Liver (tissue), 9 donors: ENCODE measurements around the gene TSHR. TPM values are rescaled to one million over a fixed set of nuclear protein-coding genes. Genes with fewer than 3 reads are reported as not detected.

ENCODE experiments used
- DNase-seq: peaks from one replicate; pipeline ENCODE4 v3.0.0-alpha.2; 2017; ENCODE audit warnings: low spot score
- H3K27ac ChIP-seq, 2 donors: one replicate each; pipeline ENCODE4 v1.7.0; 2013; ENCODE audit warnings: inconsistent platforms in 2 of 2, low read length in 2 of 2, control low read depth in 1 of 2, low read depth in 1 of 2, mild to moderate bottlenecking in 1 of 2
- H3K27me3 ChIP-seq, 4 donors: one replicate each; pipeline versions ENCODE4 v1.6.1 to v1.7.0; 2013; ENCODE audit warnings: low read length in 3 of 4, inconsistent platforms in 1 of 4, mild to moderate bottlenecking in 1 of 4, moderate library complexity in 1 of 4; ENCODE audit not compliant: control insufficient read depth in 4 of 4, insufficient read depth in 4 of 4
- H3K36me3 ChIP-seq, 4 donors: one replicate each; pipeline versions ENCODE4 v1.6.1 to v1.7.0; 2013; ENCODE audit warnings: low read length in 3 of 4, mild to moderate bottlenecking in 3 of 4, low read depth in 1 of 4, moderate library complexity in 1 of 4; ENCODE audit not compliant: control insufficient read depth in 4 of 4, insufficient read depth in 3 of 4
- H3K4me1 ChIP-seq, 4 donors: one replicate each; pipeline versions ENCODE4 v1.6.1 to v1.7.0; 2013; ENCODE audit warnings: low read length in 3 of 4, mild to moderate bottlenecking in 3 of 4, moderate library complexity in 1 of 4; ENCODE audit not compliant: control insufficient read depth in 4 of 4, insufficient read depth in 4 of 4
- H3K4me3 ChIP-seq, 3 donors: one replicate each; pipeline versions ENCODE4 v1.6.1 to v1.7.0; 2013; ENCODE audit warnings: low read length in 3 of 3, control low read depth in 1 of 3, low read depth in 1 of 3, mild to moderate bottlenecking in 1 of 3
- H3K9ac ChIP-seq, 2 donors: one replicate each; pipeline ENCODE4 v1.7.0; 2013; ENCODE audit warnings: low read length in 2 of 2, mild to moderate bottlenecking in 2 of 2, moderate library complexity in 2 of 2, control low read depth in 1 of 2, low read depth in 1 of 2
- H3K9me3 ChIP-seq, 4 donors: one replicate each; pipeline versions ENCODE4 v1.6.1 to v1.7.0; 2013; ENCODE audit warnings: low read length in 3 of 4; ENCODE audit not compliant: control insufficient read depth in 4 of 4
- EGR1 ChIP-seq, 2 donors: IDR thresholded peaks; 2 replicates each; pipeline ENCODE4 v1.6.1; 2016 to 2018; ENCODE audit warnings: antibody characterized with exemption in 2 of 2, low read depth in 2 of 2
- FOXA1 ChIP-seq: IDR thresholded peaks from 2 replicates; pipeline ENCODE4 v1.6.1; 2016; ENCODE audit warnings: antibody characterized with exemption
- FOXA2 ChIP-seq: IDR thresholded peaks from 2 replicates; pipeline ENCODE4 v1.6.1; 2016; ENCODE audit warnings: antibody characterized with exemption
- GABPA ChIP-seq, 2 donors: IDR thresholded peaks in 1 of 2; conservative IDR thresholded peaks in 1 of 2; 2 replicates each; pipeline ENCODE4 v1.6.1; 2016; ENCODE audit warnings: antibody characterized with exemption in 2 of 2, mild to moderate bottlenecking in 1 of 2, moderate library complexity in 1 of 2
- HNF4A ChIP-seq, 2 donors: conservative IDR thresholded peaks; 2 replicates each; pipeline ENCODE4 v1.6.1; 2016; ENCODE audit warnings: antibody characterized with exemption in 2 of 2, mild to moderate bottlenecking in 2 of 2
- HNF4G ChIP-seq: IDR thresholded peaks from 2 replicates; pipeline ENCODE4 v1.6.1; 2016; ENCODE audit warnings: antibody characterized with exemption
- JUND ChIP-seq, 2 donors: IDR thresholded peaks; 2 replicates each; pipeline ENCODE4 v1.6.1; 2016; ENCODE audit warnings: antibody characterized with exemption in 2 of 2
- NR2F2 ChIP-seq: IDR thresholded peaks from 2 replicates; pipeline ENCODE4 v1.6.1; 2016; ENCODE audit warnings: antibody characterized with exemption
- RAD21 ChIP-seq, 2 donors: IDR thresholded peaks; 2 replicates each; pipeline ENCODE4 v1.6.1; 2016; ENCODE audit warnings: antibody characterized with exemption in 2 of 2, mild to moderate bottlenecking in 2 of 2
- RXRA ChIP-seq, 2 donors: IDR thresholded peaks; 2 replicates each; pipeline ENCODE4 v1.6.1; 2017 to 2018; ENCODE audit warnings: antibody characterized with exemption in 2 of 2, mild to moderate bottlenecking in 1 of 2
- SP1 ChIP-seq: IDR thresholded peaks from 2 replicates; pipeline ENCODE4 v1.6.1; 2018; ENCODE audit warnings: antibody characterized with exemption, mild to moderate bottlenecking
- TAF1 ChIP-seq: conservative IDR thresholded peaks from 2 replicates; pipeline ENCODE4 v1.6.1; 2016; ENCODE audit warnings: antibody characterized with exemption, mild to moderate bottlenecking
- YY1 ChIP-seq: IDR thresholded peaks from 2 replicates; pipeline ENCODE4 v1.6.1; 2016; ENCODE audit warnings: antibody characterized with exemption, mild to moderate bottlenecking
- WGBS: extraction: QIAGEN DNeasy Blood & Tissue Kit; methylation state at CpG from one replicate; pipeline ENCODE4 v1.1.7; 2013; 5-methylcytosine and 5-hydroxymethylcytosine counted together
- polyA plus RNA-seq, 2 donors: library from polyadenylated mRNA; stranded (reverse) in 1 of 2; unstranded in 1 of 2; fragments of 200-250 nt in 1 of 2; fragments of >200 nt in 1 of 2; fragmentation: Nextera tagmentation in 1 of 2; extraction: Ambion mirVana in 1 of 2; gene quantifications; one replicate each; pipeline versions ENCODE4 v1.2.1 to v1.2.3, GENCODE V29; 2013 to 2015
- total RNA-seq, 2 donors: library from RNA; depleted of rRNA; stranded (reverse); fragments of >200 nt; gene quantifications; one replicate each; pipeline ENCODE4 v1.2.3, GENCODE V29; 2014
- TF ChIP-seq, protein P1 (sequence below): IDR thresholded peaks from 2 replicates; pipeline ENCODE4 v1.6.1; 2016; ENCODE audit warnings: antibody characterized with exemption
- TF ChIP-seq, protein P2 (sequence below): IDR thresholded peaks from 2 replicates; pipeline ENCODE4 v1.6.1; 2016; ENCODE audit warnings: antibody characterized with exemption, mild to moderate bottlenecking
- TF ChIP-seq, protein P3 (sequence below): fragments of 150-350 bp; IDR thresholded peaks from 2 replicates; pipeline ENCODE4 v1.5.1; 2017; ENCODE audit warnings: improper control_type of control experiment, low read depth, low read length; ENCODE audit not compliant: missing input control
- TF ChIP-seq, protein P4 (sequence below): IDR thresholded peaks from 2 replicates; pipeline ENCODE4 v1.6.1; 2016; ENCODE audit warnings: antibody characterized with exemption
- TF ChIP-seq, protein P5 (sequence below): IDR thresholded peaks from 2 replicates; pipeline ENCODE4 v1.6.1; 2016; ENCODE audit warnings: antibody characterized with exemption
- donor health status: healthy.
- donor health status: healthy.
- donor health status: healthy.
- donor health status: healthy.
- donor health status: healthy.

Gene TSHR
- total and polyA plus RNA-seq, 4 donors = 0.08 to 3.2 TPM; not detected in 2

DNA sequence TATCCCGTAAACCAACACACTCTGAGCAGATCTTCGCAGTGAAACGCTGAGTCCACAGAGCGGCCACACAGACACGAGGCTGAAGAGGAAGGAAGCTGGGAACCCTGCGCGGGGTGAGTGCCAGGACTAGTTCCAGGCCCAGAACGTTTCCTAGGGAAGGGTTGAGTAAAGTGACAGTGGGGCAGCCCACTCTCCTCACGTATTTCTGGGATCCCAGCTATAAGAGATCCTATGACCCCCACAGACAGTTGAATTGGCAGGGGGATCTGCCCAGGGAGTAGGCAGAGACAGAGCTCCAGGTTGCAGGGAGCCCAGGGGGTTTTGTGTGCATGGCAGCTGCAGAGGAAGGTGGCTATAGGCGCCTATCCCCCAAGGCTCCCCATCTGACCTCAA lies 214.3 kb downstream of the TSHR start:
- H3K4me1 ChIP-seq = peaks cover 0 to 18% (median 6%) of the 10 kb centered on the region in 4 donors
- no peaks in the 10 kb centered on the region for H3K9me3 ChIP-seq
- TF ChIP-seq, protein P1, sequence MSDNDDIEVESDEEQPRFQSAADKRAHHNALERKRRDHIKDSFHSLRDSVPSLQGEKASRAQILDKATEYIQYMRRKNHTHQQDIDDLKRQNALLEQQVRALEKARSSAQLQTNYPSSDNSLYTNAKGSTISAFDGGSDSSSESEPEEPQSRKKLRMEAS = peak; percentile 48
- TF ChIP-seq RAD21 (IDR thresholded peaks at IDR 0.05) = peak in 1 of 2 donors; percentile 12
- TF ChIP-seq, protein P2, sequence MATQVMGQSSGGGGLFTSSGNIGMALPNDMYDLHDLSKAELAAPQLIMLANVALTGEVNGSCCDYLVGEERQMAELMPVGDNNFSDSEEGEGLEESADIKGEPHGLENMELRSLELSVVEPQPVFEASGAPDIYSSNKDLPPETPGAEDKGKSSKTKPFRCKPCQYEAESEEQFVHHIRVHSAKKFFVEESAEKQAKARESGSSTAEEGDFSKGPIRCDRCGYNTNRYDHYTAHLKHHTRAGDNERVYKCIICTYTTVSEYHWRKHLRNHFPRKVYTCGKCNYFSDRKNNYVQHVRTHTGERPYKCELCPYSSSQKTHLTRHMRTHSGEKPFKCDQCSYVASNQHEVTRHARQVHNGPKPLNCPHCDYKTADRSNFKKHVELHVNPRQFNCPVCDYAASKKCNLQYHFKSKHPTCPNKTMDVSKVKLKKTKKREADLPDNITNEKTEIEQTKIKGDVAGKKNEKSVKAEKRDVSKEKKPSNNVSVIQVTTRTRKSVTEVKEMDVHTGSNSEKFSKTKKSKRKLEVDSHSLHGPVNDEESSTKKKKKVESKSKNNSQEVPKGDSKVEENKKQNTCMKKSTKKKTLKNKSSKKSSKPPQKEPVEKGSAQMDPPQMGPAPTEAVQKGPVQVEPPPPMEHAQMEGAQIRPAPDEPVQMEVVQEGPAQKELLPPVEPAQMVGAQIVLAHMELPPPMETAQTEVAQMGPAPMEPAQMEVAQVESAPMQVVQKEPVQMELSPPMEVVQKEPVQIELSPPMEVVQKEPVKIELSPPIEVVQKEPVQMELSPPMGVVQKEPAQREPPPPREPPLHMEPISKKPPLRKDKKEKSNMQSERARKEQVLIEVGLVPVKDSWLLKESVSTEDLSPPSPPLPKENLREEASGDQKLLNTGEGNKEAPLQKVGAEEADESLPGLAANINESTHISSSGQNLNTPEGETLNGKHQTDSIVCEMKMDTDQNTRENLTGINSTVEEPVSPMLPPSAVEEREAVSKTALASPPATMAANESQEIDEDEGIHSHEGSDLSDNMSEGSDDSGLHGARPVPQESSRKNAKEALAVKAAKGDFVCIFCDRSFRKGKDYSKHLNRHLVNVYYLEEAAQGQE = no peak
- peak overlapping the region; percentile 59 to 77 (median 71) for H3K4me3 ChIP-seq
- peak overlapping the region; percentile 50 to 79 for H3K9ac ChIP-seq
- peak overlapping the region; percentile 93 to 95 for H3K27ac ChIP-seq
- peak; percentile 50 for DNase-seq
- WGBS = 2% methylated on average over 10 of the region's 10 CpGs
- no peaks in the 10 kb centered on the region for H3K27me3 ChIP-seq
- H3K36me3 ChIP-seq = no peaks in the 10 kb centered on the region

DNA sequence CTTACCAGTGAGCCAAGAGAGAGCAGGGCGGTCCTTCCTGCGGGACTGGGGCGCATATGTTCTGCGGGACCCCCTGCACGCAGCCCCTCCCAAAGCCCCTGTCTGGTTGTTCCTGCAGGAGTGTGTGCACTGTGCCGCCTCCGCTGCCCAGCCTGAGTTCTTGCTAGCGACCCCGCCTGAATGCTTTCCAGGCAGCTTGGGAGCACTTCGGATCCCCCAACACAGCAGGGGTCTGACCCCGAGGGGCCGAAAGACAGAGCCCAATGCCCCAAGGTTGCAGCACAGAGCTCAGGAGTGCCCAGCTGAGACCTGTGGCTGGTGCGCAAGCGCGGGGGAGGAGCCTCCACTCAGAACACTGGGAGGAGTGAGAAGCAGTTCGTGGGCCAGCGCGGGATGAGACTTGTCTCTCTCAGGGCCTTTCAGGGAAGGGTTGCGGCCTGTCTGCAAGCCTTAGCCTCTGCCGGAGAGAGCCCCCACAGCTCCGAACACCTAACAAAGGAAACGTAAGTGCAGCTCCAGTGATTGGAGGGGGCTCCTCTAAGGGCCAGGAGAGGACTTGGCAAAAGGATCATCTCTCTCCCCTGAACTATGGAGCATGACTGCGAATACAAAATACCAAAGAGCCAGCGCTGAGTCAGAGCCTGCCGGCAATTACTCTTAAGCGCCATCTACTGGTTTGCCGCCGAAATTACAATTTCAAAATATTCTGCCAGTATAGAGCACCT lies 214.8 kb downstream of the TSHR start:
- WGBS = under 1% methylated on average over 28 of the region's 28 CpGs
- Histone ChIP-seq H3K27me3 (no peaks in the 10 kb centered on the region), H3K4me3 (peak overlapping the region; percentile 59 to 77 (median 71)), H3K36me3 (no peaks in the 10 kb centered on the region), H3K9ac (peak overlapping the region; percentile 50 to 79), H3K4me1 (peaks cover 0 to 18% (median 6%) of the 10 kb centered on the region in 4 donors), H3K27ac (peak overlapping the region; percentile 93 to 95), H3K9me3 (no peaks in the 10 kb centered on the region)
- peak; percentile 87 for DNase-seq
- TF ChIP-seq, protein P2 = peak; percentile 89
- TF ChIP-seq, protein P3, sequence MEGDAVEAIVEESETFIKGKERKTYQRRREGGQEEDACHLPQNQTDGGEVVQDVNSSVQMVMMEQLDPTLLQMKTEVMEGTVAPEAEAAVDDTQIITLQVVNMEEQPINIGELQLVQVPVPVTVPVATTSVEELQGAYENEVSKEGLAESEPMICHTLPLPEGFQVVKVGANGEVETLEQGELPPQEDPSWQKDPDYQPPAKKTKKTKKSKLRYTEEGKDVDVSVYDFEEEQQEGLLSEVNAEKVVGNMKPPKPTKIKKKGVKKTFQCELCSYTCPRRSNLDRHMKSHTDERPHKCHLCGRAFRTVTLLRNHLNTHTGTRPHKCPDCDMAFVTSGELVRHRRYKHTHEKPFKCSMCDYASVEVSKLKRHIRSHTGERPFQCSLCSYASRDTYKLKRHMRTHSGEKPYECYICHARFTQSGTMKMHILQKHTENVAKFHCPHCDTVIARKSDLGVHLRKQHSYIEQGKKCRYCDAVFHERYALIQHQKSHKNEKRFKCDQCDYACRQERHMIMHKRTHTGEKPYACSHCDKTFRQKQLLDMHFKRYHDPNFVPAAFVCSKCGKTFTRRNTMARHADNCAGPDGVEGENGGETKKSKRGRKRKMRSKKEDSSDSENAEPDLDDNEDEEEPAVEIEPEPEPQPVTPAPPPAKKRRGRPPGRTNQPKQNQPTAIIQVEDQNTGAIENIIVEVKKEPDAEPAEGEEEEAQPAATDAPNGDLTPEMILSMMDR = peak; percentile 87
- TF ChIP-seq EGR1 (IDR thresholded peaks at IDR 0.05; ENCODE audit: low read depth in 2 of 2) (no peak), FOXA2 (no peak), SP1 (peak; percentile 58), GABPA (IDR thresholded peaks at IDR 0.05 in 1 of 2, conservative IDR thresholded peaks at IDR 0.05 in 1 of 2) (no peak), HNF4A (conservative IDR thresholded peaks at IDR 0.05) (peak; percentile 67 to 74), RAD21 (IDR thresholded peaks at IDR 0.05) (peak; percentile 86 to 88), FOXA1 (no peak), JUND (IDR thresholded peaks at IDR 0.05) (peak; percentile 93 to 95), NR2F2 (no peak), YY1 (peak; percentile 77), HNF4G (no peak), TAF1 (peak; percentile 83), RXRA (IDR thresholded peaks at IDR 0.05) (peak in 1 of 2 donors; percentile 33)
- TF ChIP-seq, protein P4, sequence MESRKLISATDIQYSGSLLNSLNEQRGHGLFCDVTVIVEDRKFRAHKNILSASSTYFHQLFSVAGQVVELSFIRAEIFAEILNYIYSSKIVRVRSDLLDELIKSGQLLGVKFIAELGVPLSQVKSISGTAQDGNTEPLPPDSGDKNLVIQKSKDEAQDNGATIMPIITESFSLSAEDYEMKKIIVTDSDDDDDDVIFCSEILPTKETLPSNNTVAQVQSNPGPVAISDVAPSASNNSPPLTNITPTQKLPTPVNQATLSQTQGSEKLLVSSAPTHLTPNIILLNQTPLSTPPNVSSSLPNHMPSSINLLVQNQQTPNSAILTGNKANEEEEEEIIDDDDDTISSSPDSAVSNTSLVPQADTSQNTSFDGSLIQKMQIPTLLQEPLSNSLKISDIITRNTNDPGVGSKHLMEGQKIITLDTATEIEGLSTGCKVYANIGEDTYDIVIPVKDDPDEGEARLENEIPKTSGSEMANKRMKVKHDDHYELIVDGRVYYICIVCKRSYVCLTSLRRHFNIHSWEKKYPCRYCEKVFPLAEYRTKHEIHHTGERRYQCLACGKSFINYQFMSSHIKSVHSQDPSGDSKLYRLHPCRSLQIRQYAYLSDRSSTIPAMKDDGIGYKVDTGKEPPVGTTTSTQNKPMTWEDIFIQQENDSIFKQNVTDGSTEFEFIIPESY = peak; percentile 64
- TF ChIP-seq, protein P1 = peak; percentile 61
- TF ChIP-seq, protein P5, sequence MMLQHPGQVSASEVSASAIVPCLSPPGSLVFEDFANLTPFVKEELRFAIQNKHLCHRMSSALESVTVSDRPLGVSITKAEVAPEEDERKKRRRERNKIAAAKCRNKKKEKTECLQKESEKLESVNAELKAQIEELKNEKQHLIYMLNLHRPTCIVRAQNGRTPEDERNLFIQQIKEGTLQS = peak; percentile 71
